GM23248 (cell line): ENCODE measurements around the gene TOM1L1. TPM values are rescaled to one million over a fixed set of nuclear protein-coding genes. Genes with fewer than 3 reads are reported as not detected.

Experiments
- DNase-seq: peaks from one replicate; pipeline ENCODE4 v3.0.0-alpha.2; 2015
- H2AFZ ChIP-seq: fragments of 200-600 bp; sonication (generic); 2 replicates; pipeline ENCODE4 v1.6.1; 2016; ENCODE audit warnings: antibody characterized with exemption
- H3F3A ChIP-seq: fragments of 200-600 bp; sonication (generic); 2 replicates; pipeline ENCODE4 v1.6.1; 2016; ENCODE audit warnings: mild to moderate bottlenecking, antibody characterized with exemption, mixed run types; ENCODE audit not compliant: insufficient read depth
- H3K27ac ChIP-seq: fragments of 200-600 bp; sonication (generic); 2 replicates; pipeline ENCODE4 v1.5.1; 2016; ENCODE audit warnings: mild to moderate bottlenecking
- H3K27me3 ChIP-seq: fragments of 200-600 bp; sonication (generic); replicated peaks from 2 replicates; pipeline ENCODE4 v1.6.1; 2016; ENCODE audit warnings: mild to moderate bottlenecking; ENCODE audit not compliant: insufficient read depth
- H3K36me3 ChIP-seq: fragments of 200-600 bp; sonication (generic); 2 replicates; pipeline ENCODE4 v1.6.1; 2016; ENCODE audit warnings: low read depth, mild to moderate bottlenecking
- H3K4me1 ChIP-seq: fragments of 200-600 bp; sonication (generic); 2 replicates; pipeline ENCODE4 v1.6.1; 2016; ENCODE audit warnings: mild to moderate bottlenecking; ENCODE audit not compliant: insufficient read depth
- H3K4me2 ChIP-seq: fragments of 200-600 bp; sonication (generic); one replicate; pipeline ENCODE4 v1.6.1; 2016; ENCODE audit warnings: mild to moderate bottlenecking; ENCODE audit not compliant: unreplicated experiment
- H3K4me3 ChIP-seq: fragments of 200-600 bp; sonication (generic); 2 replicates; pipeline ENCODE4 v1.5.1; 2016; ENCODE audit warnings: mild to moderate bottlenecking
- H3K79me2 ChIP-seq: fragments of 200-600 bp; sonication (generic); 2 replicates; pipeline ENCODE4 v1.6.1; 2016; ENCODE audit warnings: mild to moderate bottlenecking; ENCODE audit not compliant: insufficient read depth
- H3K9ac ChIP-seq: fragments of 200-600 bp; sonication (generic); 2 replicates; pipeline ENCODE4 v1.6.1; 2016; ENCODE audit warnings: mild to moderate bottlenecking
- H3K9me2 ChIP-seq: fragments of 200-600 bp; sonication (generic); 2 replicates; pipeline ENCODE4 v1.6.1; 2016; ENCODE audit warnings: mixed run types, mild to moderate bottlenecking, moderate library complexity; ENCODE audit not compliant: insufficient read depth
- H3K9me3 ChIP-seq: fragments of 200-600 bp; sonication (generic); one replicate; pipeline ENCODE4 v1.6.1; 2017; ENCODE audit warnings: low read depth
- H4K20me1 ChIP-seq: fragments of 200-600 bp; sonication (generic); 2 replicates; pipeline ENCODE4 v1.6.0; 2016; ENCODE audit not compliant: insufficient read depth
- EZH2 ChIP-seq: fragments of 200-600 bp; sonication (generic); IDR thresholded peaks from 2 replicates; pipeline ENCODE4 v1.6.1; 2018; ENCODE audit warnings: antibody characterized with exemption, mild to moderate bottlenecking; ENCODE audit not compliant: insufficient read depth, poor library complexity, severe bottlenecking
- EZH2phosphoT487 ChIP-seq: fragments of 200-600 bp; sonication (generic); IDR thresholded peaks from 2 replicates; pipeline ENCODE4 v1.6.1; 2018; ENCODE audit warnings: antibody characterized with exemption, moderate library complexity, mild to moderate bottlenecking, low read depth; ENCODE audit not compliant: insufficient read depth
- WGBS, 2 experiments: methylation state at CpG; one replicate each; pipeline ENCODE4 v1.1.6; 2015 to 2017; ENCODE audit warnings: low lambda C conversion rate in 2 of 2, low coverage in 1 of 2; ENCODE audit errors: missing lambda C conversion rate in 2 of 2; 5-methylcytosine and 5-hydroxymethylcytosine counted together
- in situ Hi-C: fragments of 300-500 bp; cut with MboI; formaldehyde crosslinking; loops from 2 replicates; pipeline ENCODE4 v1.15.0; 2020
- polyA plus RNA-seq: library from polyadenylated mRNA; unstranded; fragments of >200 nt; fragmentation: Nextera tagmentation; extraction: Ambion mirVana; gene quantifications from 2 replicates; pipeline ENCODE4 v1.2.1, GENCODE V29; 2016
- total RNA-seq: library from RNA; depleted of rRNA; stranded (reverse); fragments of >200 nt; shearing (Covaris generic); gene quantifications from 2 replicates; pipeline ENCODE4 v1.2.3, GENCODE V29; 2014

Gene TOM1L1
- total and polyA plus RNA-seq, 2 experiments from 2014 or later, result 5.5 to 13.1 TPM

DNA sequence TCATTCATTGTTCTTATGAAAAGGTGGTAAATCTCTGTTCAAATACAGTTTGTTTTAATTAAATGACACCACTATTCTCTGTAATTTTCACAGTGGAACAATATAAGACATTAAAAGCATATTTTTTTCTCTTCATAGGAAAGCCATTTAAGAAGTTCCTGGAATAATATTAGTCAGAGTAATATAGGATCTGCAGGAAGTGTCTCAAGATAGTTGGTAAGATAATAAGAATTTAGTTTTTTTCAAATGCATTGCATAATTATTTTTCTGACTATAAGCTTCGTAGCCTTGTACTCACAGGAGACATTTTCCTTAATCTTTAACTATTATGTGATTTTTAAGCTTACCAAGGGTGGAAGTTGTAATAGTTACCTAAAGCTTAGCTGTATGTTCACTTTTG lies 84.8 kb downstream of the TOM1L1 start:
- DNase-seq, result peak; percentile 36
- TF ChIP-seq EZH2phosphoT487, result no peak
- TF ChIP-seq EZH2, result no peak
- in situ Hi-C loops, result loop anchor here (25.0 kb wide), 1 partner anchor 527 kb away; the partner anchor contains the start of gene SMIM36
- peak overlapping the region; percentile 18 for H3K4me2 ChIP-seq
- no peaks in the 10 kb centered on the region; the same call in 1 of the 2 replicates for H3K9me2 ChIP-seq
- H3K9ac ChIP-seq, result no peak overlapping the region
- peaks cover 11% of the 10 kb centered on the region for H3K4me1 ChIP-seq
- no peaks in the 10 kb centered on the region for H3K79me2 ChIP-seq
- H3K4me3 ChIP-seq, result no peak overlapping the region
- H3K36me3 ChIP-seq, result no peaks in the 10 kb centered on the region
- H3K27ac ChIP-seq, result no peak overlapping the region
- no peaks in the 10 kb centered on the region for H3K27me3 ChIP-seq
- H3F3A ChIP-seq, result peaks cover 3% of the 10 kb centered on the region; the same call in 1 of the 2 replicates
- no peaks in the 10 kb centered on the region for H4K20me1 ChIP-seq
- no peak overlapping the region for H2AFZ ChIP-seq
- no peaks in the 10 kb centered on the region for H3K9me3 ChIP-seq
- WGBS, 2 experiments, result 51 to 63% methylated on average over 1 of the region's 1 CpG

GRCh38 chr17:54990118-54990517 lies 89.5 kb downstream of the TOM1L1 start:
- no peak for DNase-seq
- H3K4me1 ChIP-seq, result peaks cover 8% of the 10 kb centered on the region
- no peaks in the 10 kb centered on the region for H3K27me3 ChIP-seq
- H3K79me2 ChIP-seq, result no peaks in the 10 kb centered on the region
- no peak overlapping the region for H2AFZ ChIP-seq
- no peak overlapping the region for H3K9ac ChIP-seq
- H3K27ac ChIP-seq, result no peak overlapping the region
- H3K9me2 ChIP-seq, result no peaks in the 10 kb centered on the region
- TF ChIP-seq EZH2phosphoT487, result no peak
- no peak for TF ChIP-seq EZH2
- no peak overlapping the region for H3K4me3 ChIP-seq
- no peak overlapping the region for H3K4me2 ChIP-seq
- in situ Hi-C loops, result loop anchor here (25.0 kb wide), 1 partner anchor 522 kb away; the partner anchor contains the start of gene SMIM36
- 93 to 98% methylated on average over 4 of the region's 4 CpGs for WGBS, 2 experiments
- no peaks in the 10 kb centered on the region for H4K20me1 ChIP-seq
- no peaks in the 10 kb centered on the region for H3K9me3 ChIP-seq
- H3K36me3 ChIP-seq, result no peaks in the 10 kb centered on the region
- no peaks in the 10 kb centered on the region for H3F3A ChIP-seq

DNA sequence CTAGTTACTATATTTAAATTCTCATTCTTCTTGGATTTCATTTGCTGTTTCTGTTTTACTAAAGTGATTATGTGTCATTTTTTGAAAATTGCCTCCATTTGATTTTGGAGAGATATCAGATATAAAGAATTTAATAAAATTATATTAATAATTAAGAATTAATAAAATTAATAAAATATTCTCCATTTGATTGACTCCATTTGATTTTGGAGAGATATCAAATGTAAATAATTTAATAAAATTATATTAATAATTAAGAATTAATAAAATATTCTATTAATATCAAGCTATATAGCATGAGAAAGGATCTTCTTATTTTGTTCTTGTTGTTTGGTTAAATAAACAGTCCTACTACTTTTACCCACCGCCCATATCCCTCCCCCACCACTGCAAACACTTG lies 90.9 kb downstream of the TOM1L1 start:
- no peak overlapping the region for H3K4me3 ChIP-seq
- no peaks in the 10 kb centered on the region for H3K9me3 ChIP-seq
- H3K36me3 ChIP-seq, result no peaks in the 10 kb centered on the region
- TF ChIP-seq EZH2 (no peak), EZH2phosphoT487 (no peak)
- no peaks in the 10 kb centered on the region for H3K9me2 ChIP-seq
- no peaks in the 10 kb centered on the region for H3K4me1 ChIP-seq
- H3F3A ChIP-seq, result no peaks in the 10 kb centered on the region
- no peak overlapping the region for H2AFZ ChIP-seq
- WGBS, 2 experiments, result 92 to 96% methylated on average over 1 of the region's 1 CpG
- H3K27ac ChIP-seq, result no peak overlapping the region
- DNase-seq, result no peak
- H3K79me2 ChIP-seq, result no peaks in the 10 kb centered on the region
- H4K20me1 ChIP-seq, result no peaks in the 10 kb centered on the region
- in situ Hi-C loops, result loop anchor here (25.0 kb wide), 1 partner anchor 521 kb away; the partner anchor contains the start of gene SMIM36
- H3K27me3 ChIP-seq, result no peaks in the 10 kb centered on the region
- H3K4me2 ChIP-seq, result no peak overlapping the region
- H3K9ac ChIP-seq, result no peak overlapping the region

- no peak overlapping the region for H3K9ac ChIP-seq
- no peaks in the 10 kb centered on the region for H3K27me3 ChIP-seq
- H3K4me2 ChIP-seq, result no peak overlapping the region
- H3K36me3 ChIP-seq, result no peaks in the 10 kb centered on the region
- no peaks in the 10 kb centered on the region for H3K4me1 ChIP-seq
- no peaks in the 10 kb centered on the region for H3F3A ChIP-seq
- in situ Hi-C loops, result loop anchor here (25.0 kb wide), 1 partner anchor 519 kb away; the partner anchor contains the start of gene SMIM36
- H4K20me1 ChIP-seq, result no peaks in the 10 kb centered on the region
- H3K9me3 ChIP-seq, result no peaks in the 10 kb centered on the region
- DNase-seq, result peak; percentile 69
- no peak overlapping the region for H3K27ac ChIP-seq
- no peaks in the 10 kb centered on the region for H3K79me2 ChIP-seq
- H3K4me3 ChIP-seq, result no peak overlapping the region
- H2AFZ ChIP-seq, result no peak overlapping the region
- no peak for TF ChIP-seq EZH2phosphoT487
- no peak for TF ChIP-seq EZH2
- no peaks in the 10 kb centered on the region for H3K9me2 ChIP-seq
- whole genome bisulfite sequencing, 2 experiments, result 68 to 69% methylated on average over 8 of the region's 8 CpGs
These were observed 92.4 kb downstream of the TOM1L1 start for GRCh38 chr17:54992797-54993639.
